Stimulated activated CD8-positive, alpha-beta memory T cell treated with anti-CD3 and anti-CD28 coated beads, Interleukin-4, amount 100 ng/mL, for 24 hours (primary cell): ENCODE results near the gene SLC2A8.

Experiments
- DNase-seq: peaks from one replicate; pipeline ENCODE4 v3.0.0-alpha.2; 2020; ENCODE audit warnings: low read depth

SLC2A8 gene

DNA sequence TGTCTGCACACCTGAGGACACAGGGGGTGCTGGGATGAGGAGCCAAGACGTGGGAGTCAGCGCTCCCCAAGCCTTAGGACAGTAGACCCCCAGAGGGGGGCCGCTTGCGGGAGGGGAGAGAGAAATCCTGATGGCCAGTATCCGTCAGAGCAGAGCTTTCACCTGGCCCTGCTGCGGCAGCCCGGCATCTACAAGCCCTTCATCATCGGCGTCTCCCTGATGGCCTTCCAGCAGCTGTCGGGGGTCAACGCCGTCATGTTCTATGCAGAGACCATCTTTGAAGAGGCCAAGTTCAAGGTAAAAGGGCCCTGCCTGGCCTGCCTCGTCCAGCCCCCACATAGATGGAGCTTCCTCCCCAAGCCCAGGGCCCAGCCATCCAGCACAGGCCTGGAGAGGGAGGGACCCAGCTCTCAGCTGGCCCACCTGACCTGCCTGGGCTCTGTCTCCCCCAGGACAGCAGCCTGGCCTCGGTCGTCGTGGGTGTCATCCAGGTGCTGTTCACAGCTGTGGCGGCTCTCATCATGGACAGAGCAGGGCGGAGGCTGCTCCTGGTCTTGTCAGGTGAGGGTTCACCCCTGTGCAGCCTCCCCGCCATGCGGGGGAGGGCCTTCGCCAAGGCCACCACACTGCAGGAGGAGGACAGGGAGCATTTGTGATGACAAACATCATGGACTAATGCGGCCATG is 6.7 kb downstream of the SLC2A8 start:
- DNase-seq = no peak

DNA sequence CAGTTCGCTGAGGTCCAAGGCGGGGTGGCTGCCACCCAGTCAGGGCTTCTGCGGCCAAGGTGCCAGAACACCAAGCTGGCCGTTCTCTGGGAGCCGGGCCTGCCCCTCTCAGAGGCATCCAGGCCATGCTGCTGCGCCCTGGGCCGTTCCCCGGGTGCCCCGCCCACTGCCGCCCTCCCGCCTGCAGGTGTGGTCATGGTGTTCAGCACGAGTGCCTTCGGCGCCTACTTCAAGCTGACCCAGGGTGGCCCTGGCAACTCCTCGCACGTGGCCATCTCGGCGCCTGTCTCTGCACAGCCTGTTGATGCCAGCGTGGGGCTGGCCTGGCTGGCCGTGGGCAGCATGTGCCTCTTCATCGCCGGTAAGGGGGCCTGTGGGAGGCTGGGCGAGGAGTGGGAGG is 7.7 kb downstream of the SLC2A8 start:
- DNase-seq = no peak

GRCh38 chr9:127405344-127406125 is 8.6 kb downstream of the SLC2A8 start:
- DNase-seq = no peak

DNA sequence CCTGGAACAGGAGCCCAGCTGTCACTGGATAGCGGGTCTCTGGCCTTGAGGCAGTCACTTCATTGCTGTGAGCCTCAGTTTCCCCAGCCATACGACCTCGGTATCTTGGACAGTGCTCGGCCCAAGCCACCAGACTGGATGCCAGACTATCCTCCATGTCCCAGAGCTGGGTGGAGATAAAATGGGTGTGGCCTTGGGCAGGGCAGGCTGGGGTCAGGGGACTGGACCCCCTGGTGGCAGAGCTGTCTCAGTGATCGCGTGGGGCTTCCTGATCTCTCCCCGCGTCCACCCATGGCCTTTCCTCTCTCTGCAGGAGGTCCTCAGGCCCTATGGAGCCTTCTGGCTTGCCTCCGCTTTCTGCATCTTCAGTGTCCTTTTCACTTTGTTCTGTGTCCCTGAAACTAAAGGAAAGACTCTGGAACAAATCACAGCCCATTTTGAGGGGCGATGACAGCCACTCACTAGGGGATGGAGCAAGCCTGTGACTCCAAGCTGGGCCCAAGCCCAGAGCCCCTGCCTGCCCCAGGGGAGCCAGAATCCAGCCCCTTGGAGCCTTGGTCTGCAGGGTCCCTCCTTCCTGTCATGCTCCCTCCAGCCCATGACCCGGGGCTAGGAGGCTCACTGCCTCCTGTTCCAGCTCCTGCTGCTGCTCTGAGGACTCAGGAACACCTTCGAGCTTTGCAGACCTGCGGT is 10.0 kb downstream of the SLC2A8 start:
- DNase-seq = no peak

DNA sequence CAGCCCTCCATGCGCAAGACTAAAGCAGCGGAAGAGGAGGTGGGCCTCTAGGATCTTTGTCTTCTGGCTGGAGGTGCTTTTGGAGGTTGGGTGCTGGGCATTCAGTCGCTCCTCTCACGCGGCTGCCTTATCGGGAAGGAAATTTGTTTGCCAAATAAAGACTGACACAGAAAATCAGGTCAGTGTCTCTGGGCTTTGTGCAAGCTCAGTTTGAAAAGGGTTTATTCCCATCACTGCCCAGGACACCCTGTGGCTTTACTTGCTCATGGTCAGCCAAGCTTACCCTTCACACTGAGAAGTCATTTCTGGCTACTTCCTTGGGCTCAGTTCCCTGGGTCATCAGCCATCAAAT is 10.5 kb downstream of the SLC2A8 start:
- DNase-seq = no peak

- DNase-seq = no peak
These were observed 14.2 kb downstream of the SLC2A8 start for GRCh38 chr9:127411122-127411521.

DNA sequence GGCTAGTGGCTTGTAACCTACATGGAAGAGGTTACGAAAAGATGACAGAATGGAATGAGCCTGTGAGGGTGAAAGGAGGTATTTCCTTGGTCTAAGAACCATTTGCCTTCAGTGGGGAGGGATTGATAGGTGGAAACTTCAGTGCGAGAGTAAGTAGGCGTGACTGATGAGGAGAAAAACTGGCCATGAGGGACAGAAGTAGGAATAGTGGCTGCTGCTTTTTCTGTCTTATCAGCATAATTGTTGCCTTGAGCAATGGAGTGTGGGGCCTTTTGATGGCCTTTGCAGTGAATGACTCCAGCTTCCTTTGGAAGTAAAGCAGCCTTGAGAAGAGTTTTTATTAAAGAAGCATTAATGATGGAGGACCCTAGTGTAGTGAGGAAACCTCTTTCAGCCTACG is 18.2 kb downstream of the SLC2A8 start:
- DNase-seq = no peak

DNA sequence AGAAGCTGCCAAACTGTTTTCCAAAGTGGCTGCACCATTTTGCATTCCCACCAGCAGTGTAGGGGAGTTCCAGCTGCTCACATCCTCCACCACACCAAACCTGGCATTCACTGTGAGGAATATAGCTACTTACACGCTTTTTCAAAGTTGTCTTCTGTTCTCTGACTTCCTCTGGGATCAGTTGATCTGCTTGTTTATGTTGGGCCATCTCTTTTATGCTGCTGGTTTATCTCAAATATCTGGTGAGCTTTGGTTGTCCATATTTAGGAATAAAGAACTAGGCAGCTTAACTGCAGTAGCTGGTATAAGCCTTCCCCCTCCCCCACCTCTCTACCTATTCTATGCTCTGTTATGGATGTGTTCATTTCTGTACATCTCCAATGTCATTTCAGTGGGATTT is 18.7 kb downstream of the SLC2A8 start:
- DNase-seq = no peak

GRCh38 chr9:127417131-127418036 is 20.4 kb downstream of the SLC2A8 start:
- no peak for DNase-seq

- peak; percentile 36 for DNase-seq
These were observed 21.1 kb downstream of the SLC2A8 start for GRCh38 chr9:127418037-127418471.

DNA sequence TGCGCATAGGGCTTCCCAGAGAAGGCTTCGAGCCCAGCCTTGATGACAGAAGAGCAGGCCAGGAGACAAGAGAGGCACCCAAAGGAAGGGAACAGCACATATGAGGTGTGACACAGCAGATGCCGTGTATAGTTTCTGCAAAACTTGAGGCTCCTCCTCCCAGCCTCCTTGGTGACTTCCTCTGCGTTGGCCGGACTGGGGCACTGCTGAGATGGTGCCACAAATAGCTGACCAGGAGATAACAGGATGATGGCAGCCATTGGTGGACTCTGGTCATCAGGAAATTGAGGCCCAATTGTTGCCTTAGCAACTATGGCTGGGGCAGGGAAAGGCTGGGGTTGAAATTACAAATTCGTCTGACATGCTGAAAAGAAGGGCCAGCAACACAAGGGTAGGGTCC is 22.4 kb downstream of the SLC2A8 start:
- no peak for DNase-seq

GRCh38 chr9:127421057-127421456 is 24.1 kb downstream of the SLC2A8 start:
- no peak for DNase-seq

GRCh38 chr9:127422133-127422782 is 25.3 kb downstream of the SLC2A8 start:
- DNase-seq = no peak

DNA sequence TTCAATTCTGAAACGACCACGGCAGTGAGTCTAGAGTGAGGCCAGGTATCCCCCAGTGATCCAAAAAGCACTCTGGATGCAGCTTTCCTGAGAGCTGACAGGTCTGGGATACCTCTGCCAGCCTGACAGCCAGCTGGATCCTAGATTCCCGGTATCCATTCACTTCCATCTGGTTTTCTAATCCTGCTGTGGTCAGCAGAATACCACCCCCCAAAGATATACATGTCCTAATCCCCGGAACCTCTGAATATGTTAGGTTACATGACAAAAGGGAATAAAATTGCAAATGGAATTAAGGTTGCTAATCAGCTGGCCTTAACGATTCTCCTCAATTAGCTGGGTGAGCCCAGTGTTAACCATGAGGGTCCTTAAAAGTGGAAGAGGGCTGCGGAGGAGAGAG is 25.8 kb downstream of the SLC2A8 start:
- DNase-seq = no peak

GRCh38 chr9:127423476-127423933 is 26.5 kb downstream of the SLC2A8 start:
- DNase-seq = no peak

DNA sequence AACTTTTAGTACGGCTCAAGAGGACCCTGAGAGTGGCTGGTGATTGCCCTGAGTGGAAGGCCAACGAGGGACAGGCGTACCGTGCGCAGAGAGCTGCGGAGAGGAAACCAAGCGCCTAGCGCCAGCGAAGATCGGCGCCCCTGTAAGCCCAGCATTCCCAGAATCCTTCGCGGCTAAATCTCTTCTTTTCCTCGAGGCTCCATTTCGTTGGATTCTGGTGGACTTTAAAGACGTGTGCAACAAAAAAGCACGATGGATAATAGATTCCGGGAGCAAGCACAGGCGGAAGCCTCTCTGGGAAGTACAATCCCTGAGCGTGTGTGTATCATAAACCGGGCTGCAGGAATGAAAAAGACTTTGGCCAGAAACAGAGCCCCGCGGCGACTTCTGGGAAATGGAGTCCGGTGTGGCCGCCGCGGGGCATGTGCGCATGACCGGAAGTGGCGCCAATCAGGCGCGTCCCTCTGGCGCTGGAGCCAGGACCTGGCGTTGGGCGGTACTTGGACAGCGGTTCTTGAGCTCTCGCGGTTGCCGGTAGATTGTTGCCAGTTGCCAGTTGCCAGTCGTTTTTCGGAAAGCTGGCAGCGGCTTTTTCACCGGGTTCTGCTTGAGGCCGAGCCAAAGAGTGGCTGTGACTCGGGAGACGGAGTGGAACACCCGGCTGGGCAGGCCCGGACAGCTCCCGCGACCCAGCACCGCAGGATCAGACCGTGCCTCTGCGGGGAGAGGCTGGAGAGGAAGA is 27.1 kb downstream of the SLC2A8 start, which contains the start of gene ZNF79:
TSS of gene ZNF79 (plus strand) at position 449 of the 742 bp plus-strand sequence. CDS start 406 bp downstream, outside the sequence.
- DNase-seq = peak; percentile 90

- DNase-seq = no peak
These were observed 27.7 kb downstream of the SLC2A8 start for GRCh38 chr9:127424676-127424999.

DNA sequence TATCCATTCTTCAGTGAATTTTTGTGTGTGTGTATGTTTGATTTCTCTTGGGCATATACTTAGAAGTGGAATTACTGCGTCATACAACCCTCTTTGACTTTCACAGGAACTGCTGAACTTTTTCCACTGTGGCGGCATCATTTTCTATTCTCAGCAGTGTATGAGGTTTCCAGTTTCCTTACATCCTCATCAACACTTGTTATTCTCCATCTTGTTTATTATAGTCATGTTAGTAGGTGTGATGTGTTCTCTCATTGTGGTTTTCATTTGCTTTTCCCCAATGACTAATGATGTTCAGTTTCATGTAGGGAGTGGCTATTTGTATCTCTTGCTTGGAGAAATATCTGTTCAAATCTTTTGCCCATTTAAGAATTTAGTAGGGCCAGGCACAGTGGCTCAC is 29.8 kb downstream of the SLC2A8 start:
- DNase-seq = no peak

GRCh38 chr9:127428348-127428747 is 31.4 kb downstream of the SLC2A8 start:
- DNase-seq = no peak

GRCh38 chr9:127430415-127430814 is 33.4 kb downstream of the SLC2A8 start:
- DNase-seq = no peak
